K562 (cell line): ENCODE data around the gene ZCCHC8. TPM values are rescaled to one million over a fixed set of nuclear protein-coding genes. Genes with fewer than 3 reads are reported as not detected.

Experiments used
- CXXC5 ChIP-seq: fragments of 250-450 bp; sonication (Bioruptor Pico); IDR thresholded peaks from 2 replicates; pipeline ENCODE4 v1.8.0; 2022; ENCODE audit warnings: inconsistent platforms, mild to moderate bottlenecking, moderate library complexity
- EP300 ChIP-seq: IDR thresholded peaks from 2 replicates; pipeline ENCODE4 v1.6.1; 2012; ENCODE audit warnings: low read length, improper control_type of control experiment
- GABPA ChIP-seq: fragments of 200-800 bp; sonication (Bioruptor generic); conservative IDR thresholded peaks from 2 replicates; pipeline ENCODE4 v1.6.1; 2016; ENCODE audit warnings: low read depth, missing genetic modification characterization, missing compliant biosample characterization
- HDAC2 ChIP-seq: fragments of 450-650 bp; IDR thresholded peaks from 2 replicates; pipeline ENCODE4 v1.6.1; 2016; ENCODE audit warnings: mild to moderate bottlenecking
- MBD1 ChIP-seq: fragments of 250-450 bp; sonication (Bioruptor Pico); IDR thresholded peaks from 2 replicates; pipeline ENCODE4 v1.8.0; 2022; ENCODE audit warnings: inconsistent platforms
- NEUROD1 ChIP-seq: fragments of 150-350 bp; IDR thresholded peaks from 2 replicates; pipeline ENCODE4 v1.6.1; 2014; ENCODE audit warnings: borderline replicate concordance, low read length, low read depth; ENCODE audit not compliant: partially characterized antibody
- PML ChIP-seq: IDR thresholded peaks from 2 replicates; pipeline ENCODE4 v1.6.1; 2012; ENCODE audit warnings: low read length, inconsistent platforms
- SMAD4 ChIP-seq: fragments of 250-450 bp; sonication (Bioruptor Pico); conservative IDR thresholded peaks from 2 replicates; pipeline ENCODE4 v1.8.0; 2021; ENCODE audit warnings: inconsistent platforms, mild to moderate bottlenecking, moderate library complexity
- SPI1 ChIP-seq: IDR thresholded peaks from 2 replicates; pipeline ENCODE4 v1.6.1; 2011; ENCODE audit warnings: low read depth, low read length, control low read depth, borderline replicate concordance
- SRF ChIP-seq, 2 experiments: fragments of 250-450, 450-650 bp in 1 of 2; sonication (Bioruptor Pico) in 1 of 2; sonication (generic) in 1 of 2; formaldehyde crosslinking; IDR thresholded peaks; 2 replicates each; pipeline versions ENCODE4 v1.5.0 to v1.5.1; 2020 to 2022; ENCODE audit warnings: mild to moderate bottlenecking in 1 of 2, missing genetic modification reagents in 1 of 2
- TAF15 ChIP-seq: fragments of 200-400 bp; formaldehyde crosslinking; IDR thresholded peaks from 2 replicates; pipeline ENCODE4 v1.6.1; 2017; ENCODE audit warnings: mild to moderate bottlenecking, low read depth, low read length, moderate library complexity
- YY1 ChIP-seq, 3 experiments: IDR thresholded peaks; 2 replicates each; pipeline ENCODE4 v1.6.1; 2011; ENCODE audit warnings: low read length in 2 of 3, mild to moderate bottlenecking in 2 of 3, moderate library complexity in 2 of 3, borderline replicate concordance in 1 of 3, control low read depth in 1 of 3, low read depth in 1 of 3; ENCODE audit not compliant: insufficient read depth in 3 of 3, insufficient replicate concordance in 2 of 3, control insufficient read depth in 1 of 3, insufficient read length in 1 of 3; ENCODE audit errors: extremely low read depth in 1 of 3
- ZBTB8A ChIP-seq: fragments of 450-650 bp; IDR thresholded peaks from 2 replicates; pipeline ENCODE4 v1.6.1; 2018; ENCODE audit warnings: mild to moderate bottlenecking, moderate library complexity; ENCODE audit not compliant: partially characterized antibody
- ZNF589 ChIP-seq: fragments of 200-800 bp; sonication (Bioruptor generic); IDR thresholded peaks from 2 replicates; pipeline ENCODE4 v1.6.1; 2016; ENCODE audit warnings: low read depth, missing genetic modification characterization, missing compliant biosample characterization
- ZNF639 ChIP-seq, 2 experiments: fragments of 200-800 bp in 1 of 2; sonication (Bioruptor generic) in 1 of 2; sonication (generic) in 1 of 2; formaldehyde crosslinking in 1 of 2; IDR thresholded peaks in 1 of 2; conservative IDR thresholded peaks in 1 of 2; 2 replicates each; pipeline versions ENCODE4 v1.5.0 to v1.6.1; 2016 to 2020; ENCODE audit warnings: missing compliant biosample characterization in 1 of 2, missing genetic modification characterization in 1 of 2, missing genetic modification reagents in 1 of 2
- polyA plus RNA-seq, 8 experiments: library from polyadenylated mRNA; depleted of rRNA in 4 of 8; stranded (reverse) in 5 of 8; unstranded in 3 of 8; fragments of >200 nt; fragmentation: Nextera tagmentation in 2 of 8; fragmentation: Illumina TruSeq in 1 of 8; extraction: Ambion mirVana in 2 of 8; extraction: Trizol in 1 of 8; gene quantifications; 2 replicates each; pipeline versions ENCODE4 v1.2.1 to v1.2.3, GENCODE V29; 2011 to 2014; ENCODE audit warnings: inconsistent platforms in 1 of 8, missing spikeins in 1 of 8
- total RNA-seq, 7 experiments: library from RNA; depleted of rRNA in 6 of 7; stranded (reverse); fragments of >200 nt in 6 of 7; fragmentation: Illumina TruSeq in 2 of 7; extraction: Trizol in 2 of 7; gene quantifications; 2 replicates each; pipeline versions ENCODE4 v1.2.1 to v1.2.3, GENCODE V29; 2011 to 2021; ENCODE audit warnings: low replicate concordance in 1 of 7
- TF ChIP-seq, protein P1 (sequence below): fragments of 450-650 bp; formaldehyde crosslinking; IDR thresholded peaks from 2 replicates; pipeline ENCODE4 v1.4.0; 2022; ENCODE audit warnings: missing genetic modification characterization
- TF ChIP-seq, protein P2 (sequence below), 2 experiments: fragments of 450-650 bp in 1 of 2; sonication (generic) in 1 of 2; formaldehyde crosslinking in 1 of 2; IDR thresholded peaks in 1 of 2; conservative IDR thresholded peaks in 1 of 2; 2 replicates each; pipeline versions ENCODE4 v1.6.1 to v1.8.1; 2016 to 2023; ENCODE audit warnings: mild to moderate bottlenecking in 2 of 2, moderate library complexity in 2 of 2, inconsistent platforms in 1 of 2, missing genetic modification reagents in 1 of 2

ZCCHC8 gene
- total and polyA plus RNA-seq, 9 of the 15 experiments (the other 6 are each of a cell fraction or from before 2014, with no cell fraction given): 14.8 to 50.9 (median 34.1) TPM

DNA sequence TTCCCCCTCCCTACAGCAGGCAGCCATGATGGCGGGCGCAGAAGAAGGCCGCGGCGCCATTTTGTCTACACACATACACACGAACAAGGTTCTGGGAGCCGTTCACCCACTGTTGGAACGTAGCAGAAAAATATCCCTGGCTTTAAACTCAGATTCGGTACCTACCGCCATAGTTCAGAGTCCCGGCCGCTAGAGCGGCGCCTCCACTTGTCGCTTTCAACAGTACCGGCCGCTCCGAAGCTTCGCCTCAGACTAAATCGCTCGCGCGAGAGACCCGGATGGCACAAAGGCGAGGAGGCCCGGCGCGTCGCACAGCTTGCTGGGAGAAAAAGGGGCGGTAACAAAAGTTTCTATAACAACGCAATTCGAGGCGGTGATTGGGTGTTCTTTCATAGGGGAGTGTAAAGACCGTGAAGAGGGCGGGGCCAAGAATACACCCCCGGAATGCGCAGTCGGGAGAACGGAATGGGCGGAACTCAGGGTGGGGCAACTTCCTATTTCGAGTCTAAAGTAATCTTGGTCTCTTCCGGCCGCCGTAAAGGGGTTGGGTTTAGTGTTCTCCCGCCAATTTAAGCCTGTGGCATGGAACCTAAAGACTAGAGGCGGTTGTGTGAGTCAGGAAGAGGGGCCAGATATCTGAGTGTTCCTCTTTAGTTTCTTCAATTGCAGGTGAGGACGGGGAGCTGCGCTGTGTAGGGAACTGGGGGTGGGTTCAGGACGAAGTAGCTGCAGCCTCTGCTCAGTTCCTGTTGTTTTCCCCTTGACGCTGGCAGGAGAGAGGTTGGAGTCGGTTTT, 26.1 kb upstream of the ZCCHC8 start, which contains the start of the genes KNTC1 and RSRC2 (continued):
- TF ChIP-seq, protein P1, sequence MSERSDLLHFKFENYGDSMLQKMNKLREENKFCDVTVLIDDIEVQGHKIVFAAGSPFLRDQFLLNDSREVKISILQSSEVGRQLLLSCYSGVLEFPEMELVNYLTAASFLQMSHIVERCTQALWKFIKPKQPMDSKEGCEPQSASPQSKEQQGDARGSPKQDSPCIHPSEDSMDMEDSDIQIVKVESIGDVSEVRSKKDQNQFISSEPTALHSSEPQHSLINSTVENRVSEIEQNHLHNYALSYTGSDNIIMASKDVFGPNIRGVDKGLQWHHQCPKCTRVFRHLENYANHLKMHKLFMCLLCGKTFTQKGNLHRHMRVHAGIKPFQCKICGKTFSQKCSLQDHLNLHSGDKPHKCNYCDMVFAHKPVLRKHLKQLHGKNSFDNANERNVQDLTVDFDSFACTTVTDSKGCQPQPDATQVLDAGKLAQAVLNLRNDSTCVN: peak; percentile 41
- TF ChIP-seq SMAD4 (peak; percentile 83), ZNF589 (CRISPR knock-in tag) (0 out of 2 replicates have a peak, but pooled peaks have one; percentile 53), PML (peak; percentile 93), NEUROD1 (peak; percentile 61), YY1 (IDR thresholded peaks at IDR 0.05; ENCODE audit: borderline replicate concordance in 1 of 3, control insufficient read depth in 1 of 3, extremely low read depth in 1 of 3, insufficient read depth in 3 of 3, insufficient read length in 1 of 3, insufficient replicate concordance in 2 of 3, low read depth in 1 of 3, low read length in 2 of 3) (peak; percentile 95 to 99 (median 99)), ZNF639 (CRISPR knock-in tag; conservative IDR thresholded peaks at IDR 0.05 in 1 of 2, IDR thresholded peaks at IDR 0.05 in 1 of 2) (peak in 1 of 2 experiments; percentile 84; a peak in 2 of 4 replicates), TAF15 (no peak), SPI1 (peak; percentile 59), ZBTB8A (peak; percentile 15), HDAC2 (peak; percentile 78), SRF (CRISPR knock-in tag; IDR thresholded peaks at IDR 0.05) (peak in 1 of 2 experiments; percentile 56; a peak in 1 of 4 replicates), CXXC5 (peak; percentile 65), MBD1 (CRISPR knock-in tag) (no peak), GABPA (tag) (peak; percentile 94), EP300 (peak; percentile 34)
- TF ChIP-seq, protein P2, sequence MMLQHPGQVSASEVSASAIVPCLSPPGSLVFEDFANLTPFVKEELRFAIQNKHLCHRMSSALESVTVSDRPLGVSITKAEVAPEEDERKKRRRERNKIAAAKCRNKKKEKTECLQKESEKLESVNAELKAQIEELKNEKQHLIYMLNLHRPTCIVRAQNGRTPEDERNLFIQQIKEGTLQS (IDR thresholded peaks at IDR 0.05): no peak
- TF ChIP-seq, protein P2 (CRISPR knock-in tag; conservative IDR thresholded peaks at IDR 0.05): peak; percentile 70; the same call in 1 of the 2 replicates
